GM18873 (cell line): ENCODE data around the gene PALB2.
"Not testable (repeated sequence)": the region's sequence is repeated elsewhere in the genome, so short reads cannot be mapped to it uniquely, and the experiment has no call there.

Source experiments
- ATAC-seq: cut with Tn5 transposase; IDR thresholded peaks from one replicate; pipeline ENCODE4 v1.9.1; 2021; ENCODE audit warnings: mild to moderate bottlenecking, moderate library complexity, moderate number of reproducible peaks; ENCODE audit not compliant: unreplicated experiment, low FRiP score

PALB2 gene

GRCh38 chr16:23584186-23585076 is 56.7 kb downstream of the PALB2 start:
- no peak for ATAC-seq

- not testable (repeated sequence) for ATAC-seq
Observed at GRCh38 chr16:23583271-23583670, 57.8 kb downstream of the PALB2 start.

- no peak for ATAC-seq
Observed at GRCh38 chr16:23581764-23582163, 59.3 kb downstream of the PALB2 start.

- ATAC-seq: no peak
Observed at GRCh38 chr16:23580391-23580790, 60.7 kb downstream of the PALB2 start.

GRCh38 chr16:23579371-23579770 is 61.7 kb downstream of the PALB2 start:
- no peak for ATAC-seq

- no peak for ATAC-seq
Observed at GRCh38 chr16:23578101-23578830, 62.8 kb downstream of the PALB2 start.

- no peak for ATAC-seq
Observed at GRCh38 chr16:23577493-23577892, 63.6 kb downstream of the PALB2 start.

GRCh38 chr16:23575834-23576233 is 65.3 kb downstream of the PALB2 start:
- ATAC-seq: no peak

- ATAC-seq: no peak
Observed at GRCh38 chr16:23573817-23574216, 67.3 kb downstream of the PALB2 start.

- no peak for ATAC-seq
Observed at GRCh38 chr16:23572394-23572793, 68.7 kb downstream of the PALB2 start.

- ATAC-seq: no peak
Observed at GRCh38 chr16:23571895-23572294, 69.2 kb downstream of the PALB2 start.

GRCh38 chr16:23570992-23571632 is 70.0 kb downstream of the PALB2 start:
- no peak for ATAC-seq

- ATAC-seq: no peak
Observed at GRCh38 chr16:23567602-23568001, 73.5 kb downstream of the PALB2 start.

- ATAC-seq: no peak
Observed at GRCh38 chr16:23566724-23567123, 74.4 kb downstream of the PALB2 start.

GRCh38 chr16:23564575-23565363 is 76.3 kb downstream of the PALB2 start:
- no peak for ATAC-seq

- no peak for ATAC-seq
Observed at GRCh38 chr16:23563186-23563585, 77.9 kb downstream of the PALB2 start.

- no peak for ATAC-seq
Observed at GRCh38 chr16:23562505-23562904, 78.6 kb downstream of the PALB2 start.

GRCh38 chr16:23561586-23561985 is 79.5 kb downstream of the PALB2 start:
- ATAC-seq: no peak

GRCh38 chr16:23557779-23558702 is 83.1 kb downstream of the PALB2 start:
- ATAC-seq: no peak
